HG03469 (cell line): ENCODE measurements around the gene PIP5K1A.
"Not testable (repeated sequence)": the region's sequence is repeated elsewhere in the genome, so short reads cannot be mapped to it uniquely, and the experiment has no call there.

Experiments used
- ATAC-seq: cut with Tn5 transposase; IDR thresholded peaks from one replicate; pipeline ENCODE4 v1.9.1; 2021; ENCODE audit warnings: mild to moderate bottlenecking, moderate library complexity, moderate number of reproducible peaks; ENCODE audit not compliant: unreplicated experiment

The PIP5K1A gene

DNA sequence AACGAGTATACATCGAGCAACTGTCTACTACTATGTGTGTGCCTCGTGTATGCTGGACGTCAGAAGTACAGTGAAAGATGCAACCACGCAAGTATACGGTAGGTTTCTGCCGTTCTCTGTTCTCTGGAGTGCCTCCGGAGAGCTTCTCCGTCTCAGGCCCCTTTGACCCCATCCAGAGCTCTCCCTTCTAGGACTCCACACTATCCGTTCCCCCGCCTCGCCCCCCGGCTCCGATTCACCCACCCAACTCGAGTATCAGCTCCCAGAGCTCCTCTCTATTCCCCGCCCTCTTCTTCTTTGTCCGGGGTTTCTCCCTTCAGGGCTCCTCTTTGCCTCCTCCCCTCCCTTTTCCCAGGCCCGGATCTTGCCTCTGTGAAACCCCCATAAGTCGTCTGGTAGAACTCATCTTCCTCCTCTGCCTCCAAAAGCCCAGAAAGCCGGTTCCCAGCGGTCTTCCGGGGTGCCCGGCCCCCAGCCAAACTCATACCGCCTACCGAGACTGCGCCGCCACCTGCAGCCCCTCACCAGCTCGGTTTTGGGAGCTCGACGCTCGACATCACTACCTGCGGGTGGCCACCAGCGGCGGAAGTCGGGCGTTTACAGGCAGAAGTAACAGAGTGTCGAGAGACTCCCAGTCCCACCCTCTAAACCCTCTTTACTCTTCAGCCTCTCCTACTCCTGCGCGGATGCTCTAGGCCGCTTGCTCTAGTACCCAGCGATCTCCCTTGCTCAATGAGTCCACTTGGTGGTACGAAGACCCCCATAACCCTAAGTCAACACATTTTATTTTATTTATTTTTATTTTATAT is 8.5 kb upstream of the PIP5K1A start, which contains the start of gene VPS72:
TSS of gene VPS72 (minus strand) at position 561 of the 809 bp plus-strand sequence. CDS start at position 485, 76 bp downstream.
- ATAC-seq = peak; percentile 62

DNA sequence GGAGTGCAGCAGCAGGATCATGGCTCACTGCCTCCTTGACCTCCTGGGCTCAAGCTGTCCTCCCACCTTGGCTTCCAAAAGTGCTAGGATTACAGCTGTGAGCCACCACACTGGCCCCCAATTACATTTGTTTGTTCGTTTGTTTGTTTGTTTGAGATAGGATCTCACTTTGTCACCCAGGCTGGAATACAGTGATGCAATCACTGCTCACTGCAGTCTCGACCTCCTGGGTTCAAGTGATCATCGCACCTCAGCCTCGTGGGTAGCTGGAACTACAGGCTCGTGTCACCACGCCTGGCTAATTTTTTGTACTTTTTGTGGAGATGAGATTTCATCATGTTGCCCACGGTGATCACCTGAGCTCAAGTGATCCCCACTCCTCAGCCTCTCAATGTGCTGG is 6.3 kb upstream of the PIP5K1A start:
- no peak for ATAC-seq

GRCh38 chr1:151193304-151193703 is 5.0 kb upstream of the PIP5K1A start:
- no peak for ATAC-seq

DNA sequence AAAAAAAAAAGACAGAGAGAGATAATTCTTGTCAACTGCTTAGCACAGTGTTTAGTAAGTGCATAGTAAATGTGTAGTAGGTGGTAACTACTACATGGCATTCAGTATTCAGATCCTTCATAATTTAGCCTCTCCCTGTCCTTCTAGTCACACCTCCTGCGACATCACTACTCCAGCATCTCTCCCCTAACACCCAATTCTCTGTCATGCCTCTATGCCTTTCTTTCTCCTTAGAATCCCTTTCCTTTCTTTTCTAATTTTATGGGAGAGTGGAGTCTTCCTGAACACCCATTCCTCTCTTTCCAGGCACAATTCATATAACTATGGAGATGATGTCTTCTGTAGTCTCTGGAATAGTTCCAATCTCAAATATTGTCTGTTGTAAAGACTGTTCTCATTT is 4.5 kb upstream of the PIP5K1A start:
- ATAC-seq = no peak

- ATAC-seq = not testable (repeated sequence)
Observed at GRCh38 chr1:151194894-151195594, 3.3 kb upstream of the PIP5K1A start.

- no peak for ATAC-seq
Observed at GRCh38 chr1:151196292-151196800, 2.0 kb upstream of the PIP5K1A start.

GRCh38 chr1:151197863-151198253 is 494 bp upstream of the PIP5K1A start:
- ATAC-seq = no peak

- ATAC-seq = no peak
Observed at GRCh38 chr1:151199873-151200581, 1.7 kb downstream of the PIP5K1A start.

GRCh38 chr1:151205381-151205965 is 7.1 kb downstream of the PIP5K1A start:
- not testable (repeated sequence) for ATAC-seq

DNA sequence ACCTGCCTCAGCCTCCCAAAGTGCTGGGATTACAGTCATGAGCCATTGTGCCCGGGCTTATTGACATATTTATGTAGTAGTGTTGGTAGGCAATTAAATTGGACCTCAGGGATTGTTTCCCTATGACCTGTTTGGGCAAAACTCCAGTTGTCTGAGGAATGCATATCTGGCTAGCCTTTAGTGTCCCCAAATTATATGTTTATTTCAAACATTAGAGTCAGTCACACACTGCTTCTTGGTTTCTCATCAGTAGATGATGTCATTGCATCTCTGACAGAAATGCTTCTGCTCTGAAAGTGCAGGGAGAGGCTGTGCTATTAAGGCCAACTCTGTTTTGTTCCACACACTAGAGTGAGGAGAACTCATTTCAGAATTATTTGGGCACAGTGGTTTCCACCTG is 12.5 kb downstream of the PIP5K1A start:
- no peak for ATAC-seq

GRCh38 chr1:151211972-151212705 is 13.8 kb downstream of the PIP5K1A start:
- no peak for ATAC-seq

DNA sequence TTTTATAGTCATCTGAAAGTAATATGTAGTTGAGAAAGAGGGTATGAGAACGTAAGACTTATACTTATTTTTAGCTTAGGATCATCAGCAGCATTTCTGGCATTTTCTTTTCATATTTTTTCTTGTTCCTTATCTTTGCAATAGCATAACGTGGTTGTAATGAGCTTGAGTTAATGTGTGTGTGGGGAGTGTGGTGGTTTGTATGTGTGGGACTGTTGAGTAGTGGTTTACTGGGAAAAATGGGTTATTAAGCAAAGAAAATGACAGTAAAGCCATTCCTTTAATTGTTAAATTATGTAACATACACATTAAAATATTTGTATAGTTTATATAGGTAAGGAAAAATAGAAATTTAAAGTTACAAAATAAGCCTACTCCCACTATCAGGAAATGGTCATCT is 15.2 kb downstream of the PIP5K1A start:
- ATAC-seq = no peak

DNA sequence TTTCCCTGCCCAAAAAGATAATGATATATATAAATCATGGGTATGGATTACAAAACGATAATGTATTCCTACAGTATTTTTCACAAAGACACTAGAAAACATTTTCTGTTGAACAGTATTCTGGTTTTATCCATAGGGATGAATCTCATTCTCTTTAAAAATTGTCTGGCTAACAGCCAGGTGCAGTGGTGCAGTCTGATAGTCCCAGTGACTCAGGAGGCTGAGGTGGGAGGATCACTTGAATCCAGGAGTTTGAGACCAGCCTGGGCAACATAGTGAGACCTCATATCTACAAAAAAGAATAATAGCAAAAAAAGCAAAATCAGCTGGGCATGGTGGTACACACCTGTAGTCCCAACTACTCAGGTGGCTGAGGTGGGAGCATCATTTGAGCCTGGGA is 23.3 kb downstream of the PIP5K1A start:
- ATAC-seq = no peak

DNA sequence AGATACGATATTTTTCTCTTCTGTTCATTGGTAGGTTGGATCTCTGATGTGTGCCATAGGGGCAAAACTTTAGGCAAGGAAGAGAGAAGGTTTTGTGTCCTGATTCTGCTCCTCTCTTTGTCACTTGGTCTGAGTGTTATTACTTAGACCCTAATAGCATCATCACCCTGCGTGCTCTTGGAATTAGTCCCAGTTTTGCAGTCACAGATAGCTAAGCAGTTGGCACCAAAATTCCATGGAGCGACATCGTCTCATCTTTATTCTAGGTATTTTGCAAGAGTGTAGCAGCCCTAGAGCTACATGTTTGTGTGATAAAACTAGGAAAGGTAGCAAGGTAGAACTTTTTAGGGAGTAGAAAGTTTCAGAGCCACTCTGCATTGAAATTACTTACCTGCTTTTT is 23.8 kb downstream of the PIP5K1A start:
- ATAC-seq = no peak

DNA sequence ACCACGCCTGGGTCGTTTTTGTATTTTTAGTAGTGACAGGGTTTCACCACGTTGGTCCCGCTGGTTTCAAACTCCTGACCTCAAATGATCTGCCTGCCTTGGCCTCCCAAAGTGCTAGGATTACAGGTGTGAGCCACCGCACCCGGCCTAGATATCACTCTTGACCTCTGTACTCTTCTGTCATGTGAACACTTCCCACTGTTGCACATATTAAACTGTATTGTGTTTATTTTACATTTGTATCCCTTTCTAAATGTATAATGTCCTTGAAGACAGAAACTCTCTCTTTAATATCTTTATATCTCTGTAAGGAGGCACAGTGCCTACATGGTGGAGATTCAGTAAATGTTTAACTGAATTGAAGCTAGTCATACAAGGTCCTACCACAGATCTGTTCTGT is 36.9 kb downstream of the PIP5K1A start:
- no peak for ATAC-seq

GRCh38 chr1:151237678-151238466 is 39.5 kb downstream of the PIP5K1A start:
- ATAC-seq = no peak

GRCh38 chr1:151238467-151238739 is 40.1 kb downstream of the PIP5K1A start:
- no peak for ATAC-seq

GRCh38 chr1:151242442-151242841 is 44.1 kb downstream of the PIP5K1A start:
- no peak for ATAC-seq

GRCh38 chr1:151243683-151244216 is 45.4 kb downstream of the PIP5K1A start:
- ATAC-seq = no peak
